ENCODE results near the gene FBXW8. TPM values are rescaled to one million over a fixed set of nuclear protein-coding genes. Genes with fewer than 3 reads are reported as not detected.

The FBXW8 gene
- total RNA-seq, 2 donors from 2014 or later: 12.6 to 25.0 TPM

DNA sequence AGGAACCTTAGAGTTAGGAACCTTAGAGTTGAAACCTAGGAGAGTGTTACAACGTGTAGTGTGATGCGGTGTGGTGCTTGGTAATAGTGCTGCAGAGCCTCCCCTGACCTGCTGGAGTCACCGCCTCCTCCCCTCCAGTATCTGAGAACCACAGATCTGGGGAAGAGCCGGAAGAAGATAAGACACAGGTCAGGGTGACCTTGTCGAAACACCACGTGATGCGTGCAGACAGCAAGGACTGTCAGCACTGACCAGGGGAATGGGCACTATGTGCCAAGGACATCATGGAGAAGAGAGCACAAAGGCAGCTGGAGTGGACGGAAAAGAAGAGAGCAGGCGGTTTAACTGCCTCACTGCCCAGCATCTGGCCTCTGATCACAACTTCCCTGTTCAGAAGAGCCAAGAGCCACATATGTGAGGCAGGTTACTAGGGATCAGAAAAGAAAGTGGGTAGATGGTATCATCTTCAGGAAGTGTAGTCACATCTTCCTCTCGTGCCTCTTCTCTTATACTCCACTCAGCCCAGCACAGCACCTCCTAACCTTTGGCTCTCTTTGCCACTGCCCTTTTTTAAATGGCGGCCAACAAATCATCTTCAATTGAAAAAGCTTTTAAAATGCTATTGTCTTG is 94.8 kb downstream of the FBXW8 start:
- Histone ChIP-seq H3K4me1 (ENCODE audit: control insufficient read depth in 1 of 2, low read depth in 2 of 2) (no peaks in the 10 kb centered on the region), H3K4me3 (no peak overlapping the region), H3K27ac (no peak overlapping the region), H3K27me3 (replicated peaks; ENCODE audit: insufficient read depth) (no peaks in the 10 kb centered on the region), H3K9me3 (no peaks in the 10 kb centered on the region), H3K36me3 (peaks cover 23% of the 10 kb centered on the region)
- DNase-seq (ENCODE audit: low spot score) (no peak), ATAC-seq (ENCODE audit: insufficient number of reproducible peaks, low FRiP score, low read depth) (no peak)
- TF ChIP-seq, protein P1, sequence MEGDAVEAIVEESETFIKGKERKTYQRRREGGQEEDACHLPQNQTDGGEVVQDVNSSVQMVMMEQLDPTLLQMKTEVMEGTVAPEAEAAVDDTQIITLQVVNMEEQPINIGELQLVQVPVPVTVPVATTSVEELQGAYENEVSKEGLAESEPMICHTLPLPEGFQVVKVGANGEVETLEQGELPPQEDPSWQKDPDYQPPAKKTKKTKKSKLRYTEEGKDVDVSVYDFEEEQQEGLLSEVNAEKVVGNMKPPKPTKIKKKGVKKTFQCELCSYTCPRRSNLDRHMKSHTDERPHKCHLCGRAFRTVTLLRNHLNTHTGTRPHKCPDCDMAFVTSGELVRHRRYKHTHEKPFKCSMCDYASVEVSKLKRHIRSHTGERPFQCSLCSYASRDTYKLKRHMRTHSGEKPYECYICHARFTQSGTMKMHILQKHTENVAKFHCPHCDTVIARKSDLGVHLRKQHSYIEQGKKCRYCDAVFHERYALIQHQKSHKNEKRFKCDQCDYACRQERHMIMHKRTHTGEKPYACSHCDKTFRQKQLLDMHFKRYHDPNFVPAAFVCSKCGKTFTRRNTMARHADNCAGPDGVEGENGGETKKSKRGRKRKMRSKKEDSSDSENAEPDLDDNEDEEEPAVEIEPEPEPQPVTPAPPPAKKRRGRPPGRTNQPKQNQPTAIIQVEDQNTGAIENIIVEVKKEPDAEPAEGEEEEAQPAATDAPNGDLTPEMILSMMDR (IDR thresholded peaks at IDR 0.05): no peak

DNA sequence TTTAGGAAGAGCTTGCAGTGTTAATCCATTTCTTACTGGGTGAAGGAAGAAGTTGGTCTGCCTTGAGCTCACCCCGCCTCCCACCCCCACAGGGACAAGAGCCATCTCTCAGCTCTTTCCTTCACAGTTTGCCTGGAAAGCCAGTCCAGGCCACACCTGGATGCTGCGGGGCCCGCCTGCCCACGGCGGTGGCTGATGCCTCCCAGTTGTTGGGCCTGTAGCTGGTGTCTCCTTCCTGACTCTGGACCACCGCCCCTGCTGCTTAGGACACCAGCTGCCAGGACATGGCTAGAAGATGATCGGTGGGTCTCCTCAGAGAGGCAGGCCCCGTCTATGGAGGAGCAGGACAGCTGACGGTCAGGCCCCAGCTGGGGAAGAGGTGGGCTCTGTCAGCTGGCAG is 95.6 kb downstream of the FBXW8 start:
- Histone ChIP-seq H3K27me3 (replicated peaks; ENCODE audit: insufficient read depth) (no peaks in the 10 kb centered on the region), H3K9me3 (no peaks in the 10 kb centered on the region), H3K27ac (no peak overlapping the region), H3K4me3 (no peak overlapping the region), H3K36me3 (peaks cover 23% of the 10 kb centered on the region), H3K4me1 (ENCODE audit: control insufficient read depth in 1 of 2, low read depth in 2 of 2) (no peaks in the 10 kb centered on the region)
- ATAC-seq (ENCODE audit: insufficient number of reproducible peaks, low FRiP score, low read depth) (no peak), DNase-seq (ENCODE audit: low spot score) (no peak)
- TF ChIP-seq, protein P1 (IDR thresholded peaks at IDR 0.05): no peak

DNA sequence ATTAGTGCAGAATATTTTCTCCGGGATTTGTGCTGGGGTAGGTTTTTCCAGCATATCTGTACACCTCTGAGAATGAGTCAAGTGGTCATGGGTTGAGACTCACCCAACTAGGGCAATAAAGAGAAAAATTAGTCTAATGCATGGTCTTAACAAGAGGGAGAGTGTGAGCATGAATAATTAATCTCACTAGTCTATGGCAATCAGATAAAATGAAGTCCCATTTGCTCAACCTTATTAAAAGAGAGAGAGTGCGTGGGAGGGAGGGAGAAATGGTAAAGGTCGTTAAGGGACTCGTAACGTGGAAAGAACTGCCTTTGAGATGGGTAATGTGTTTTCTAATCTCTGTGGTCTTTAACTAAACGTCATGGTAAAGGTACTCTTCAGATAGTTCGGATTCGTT is 96.8 kb downstream of the FBXW8 start:
- H3K4me3 ChIP-seq: no peak overlapping the region
- DNase-seq (ENCODE audit: low spot score) (no peak), ATAC-seq (ENCODE audit: insufficient number of reproducible peaks, low FRiP score, low read depth) (no peak)
- H3K4me1 ChIP-seq (ENCODE audit: control insufficient read depth in 1 of 2, low read depth in 2 of 2): peaks cover 0 to 9% of the 10 kb centered on the region in 2 donors
- peaks cover 23% of the 10 kb centered on the region for H3K36me3 ChIP-seq
- no peak overlapping the region for H3K27ac ChIP-seq
- H3K27me3 ChIP-seq (replicated peaks; ENCODE audit: insufficient read depth): no peaks in the 10 kb centered on the region
- H3K9me3 ChIP-seq: no peaks in the 10 kb centered on the region
- TF ChIP-seq, protein P1 (IDR thresholded peaks at IDR 0.05): no peak

DNA sequence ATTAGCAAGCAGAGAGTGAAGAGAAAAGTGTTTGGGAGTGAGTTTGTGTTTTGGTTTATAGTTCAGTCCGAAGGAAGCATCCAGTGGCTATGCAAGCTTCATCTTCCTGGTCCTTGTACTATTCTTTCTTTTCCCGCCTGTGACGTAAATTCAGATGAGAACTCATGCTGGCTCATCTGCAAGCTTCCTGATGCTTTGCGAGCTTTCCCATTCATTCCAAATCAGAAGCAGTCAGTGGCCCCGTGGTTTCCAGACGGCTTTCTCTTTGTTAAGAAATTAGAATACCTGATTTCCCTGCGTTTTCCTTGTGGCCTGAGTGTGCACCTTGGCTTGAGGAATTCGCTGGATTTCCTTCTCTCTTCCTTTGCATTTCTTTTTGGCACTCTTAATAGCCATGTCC is 99.0 kb downstream of the FBXW8 start:
- TF ChIP-seq, protein P1 (IDR thresholded peaks at IDR 0.05): no peak
- no peak overlapping the region for H3K27ac ChIP-seq
- H3K4me3 ChIP-seq: no peak overlapping the region
- H3K27me3 ChIP-seq (replicated peaks; ENCODE audit: insufficient read depth): no peaks in the 10 kb centered on the region
- H3K36me3 ChIP-seq: peaks cover 28% of the 10 kb centered on the region
- H3K4me1 ChIP-seq (ENCODE audit: control insufficient read depth in 1 of 2, low read depth in 2 of 2): peaks cover 0 to 9% of the 10 kb centered on the region in 2 donors
- DNase-seq (ENCODE audit: low spot score) (no peak), ATAC-seq (ENCODE audit: insufficient number of reproducible peaks, low FRiP score, low read depth) (no peak)
- H3K9me3 ChIP-seq: peaks cover 7% of the 10 kb centered on the region

DNA sequence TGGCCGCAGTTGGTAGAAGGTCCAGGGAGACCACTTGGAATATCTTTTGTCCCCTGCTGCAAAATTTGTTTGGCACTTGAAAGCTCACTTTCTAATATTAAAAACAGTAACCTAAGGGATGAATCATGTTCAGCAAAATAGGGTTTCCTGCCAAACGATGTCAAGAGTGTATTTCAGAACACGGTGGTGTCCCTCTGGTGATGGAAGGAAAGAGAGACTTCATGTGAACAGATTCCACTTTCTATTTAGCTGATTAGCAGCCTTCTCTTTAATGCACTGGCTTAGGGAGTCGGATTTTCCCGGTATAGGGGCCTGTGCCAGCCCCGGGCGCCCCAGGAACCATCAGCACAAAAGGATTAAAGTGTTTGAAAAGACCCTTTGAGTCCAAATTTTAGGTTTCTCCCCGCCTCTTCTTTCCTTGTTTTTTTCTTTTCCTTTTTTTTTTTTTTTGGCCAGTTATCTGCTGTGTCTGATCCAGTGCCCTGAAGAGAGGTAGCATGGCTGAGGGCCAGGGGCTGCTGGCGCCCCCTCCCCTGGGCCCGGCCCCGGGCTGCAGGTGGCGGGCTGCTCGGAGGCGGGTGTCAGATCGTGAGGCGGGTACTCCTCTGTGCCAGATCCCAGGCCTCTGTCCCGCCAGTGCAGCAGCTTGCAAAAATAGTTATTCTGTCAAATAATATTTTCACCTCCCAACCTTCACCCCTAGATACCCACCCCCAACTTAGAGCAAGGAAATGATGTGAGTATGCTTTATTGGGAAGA is 100.1 kb downstream of the FBXW8 start:
- no peaks in the 10 kb centered on the region for H3K27me3 ChIP-seq (replicated peaks; ENCODE audit: insufficient read depth)
- no peak for ATAC-seq (ENCODE audit: insufficient number of reproducible peaks, low FRiP score, low read depth)
- H3K4me3 ChIP-seq: no peak overlapping the region
- peaks cover 7% of the 10 kb centered on the region for H3K9me3 ChIP-seq
- H3K27ac ChIP-seq: no peak overlapping the region
- TF ChIP-seq, protein P1 (IDR thresholded peaks at IDR 0.05): no peak
- DNase-seq (ENCODE audit: low spot score): no peak
- H3K4me1 ChIP-seq (ENCODE audit: control insufficient read depth in 1 of 2, low read depth in 2 of 2): peaks cover 0 to 9% of the 10 kb centered on the region in 2 donors
- peaks cover 26% of the 10 kb centered on the region for H3K36me3 ChIP-seq

All from thoracic aorta (tissue), 2 donors.